Neural progenitor cell (in vitro differentiated cells): ENCODE data around the gene SPATA13.

Source experiments
- CTCF ChIP-seq: fragments of 200-600 bp; sonication (generic); IDR thresholded peaks from 2 replicates; pipeline ENCODE4 v1.5.1; 2017; ENCODE audit warnings: antibody characterized with exemption, mild to moderate bottlenecking
- EZH2 ChIP-seq: fragments of 200-600 bp; sonication (generic); IDR thresholded peaks from 2 replicates; pipeline ENCODE4 v1.6.1; 2017; ENCODE audit warnings: antibody characterized with exemption, mild to moderate bottlenecking, moderate library complexity
- EZH2phosphoT487 ChIP-seq: fragments of 200-600 bp; sonication (generic); IDR thresholded peaks from 2 replicates; pipeline ENCODE4 v1.6.1; 2017; ENCODE audit warnings: antibody characterized with exemption

GRCh38 chr13:24339937-24340607 is 179.6 kb downstream of the SPATA13 start:
- TF ChIP-seq CTCF (no peak), EZH2phosphoT487 (no peak), EZH2 (no peak)
